RPMI8226 (cell line): ENCODE measurements around the gene OR6N2.

Source experiments
- DNase-seq: peaks from one replicate; pipeline ENCODE4 v3.0.0-alpha.2; 2015

OR6N2 gene

GRCh38 chr1:158752155-158752712 lies 28.8 kb downstream of the OR6N2 start:
- DNase-seq, result no peak

DNA sequence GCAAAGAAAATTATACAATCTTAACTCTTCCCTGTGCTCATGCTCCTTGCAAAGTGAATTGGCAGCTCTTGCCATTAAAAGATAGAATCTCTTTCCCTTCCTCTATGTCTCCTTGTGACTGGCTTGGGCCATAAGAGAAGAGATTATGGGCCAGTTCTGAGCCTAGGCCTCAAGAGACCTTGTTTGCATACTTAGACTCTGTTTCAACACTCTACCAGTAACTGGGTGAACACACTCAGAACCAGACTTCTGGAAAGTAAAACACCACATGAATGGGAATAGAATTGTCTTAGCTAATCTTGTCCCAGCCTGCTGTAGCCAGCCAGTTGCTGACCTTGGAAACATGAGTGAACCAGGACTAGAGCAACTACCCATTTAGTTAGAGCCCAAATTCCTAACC lies 45.2 kb downstream of the OR6N2 start:
- no peak for DNase-seq

DNA sequence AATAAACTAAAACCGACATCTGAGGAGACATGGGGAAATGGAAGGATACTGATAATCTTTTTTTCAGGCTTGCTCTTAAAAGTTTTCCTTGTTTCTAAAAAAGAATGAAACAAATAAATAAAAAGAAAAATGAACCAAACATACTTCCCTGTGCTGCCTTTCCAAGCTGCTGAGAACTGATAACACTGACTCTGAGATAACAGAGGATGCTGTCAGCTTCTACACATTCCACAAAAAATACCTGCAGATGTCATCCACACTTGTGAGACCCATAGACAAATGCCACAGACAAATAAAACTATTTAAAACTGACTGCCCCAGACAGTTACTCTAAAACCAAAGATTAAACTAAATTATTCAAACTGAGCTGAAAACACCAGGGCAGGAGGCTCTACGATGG lies 48.5 kb downstream of the OR6N2 start:
- DNase-seq, result no peak

DNA sequence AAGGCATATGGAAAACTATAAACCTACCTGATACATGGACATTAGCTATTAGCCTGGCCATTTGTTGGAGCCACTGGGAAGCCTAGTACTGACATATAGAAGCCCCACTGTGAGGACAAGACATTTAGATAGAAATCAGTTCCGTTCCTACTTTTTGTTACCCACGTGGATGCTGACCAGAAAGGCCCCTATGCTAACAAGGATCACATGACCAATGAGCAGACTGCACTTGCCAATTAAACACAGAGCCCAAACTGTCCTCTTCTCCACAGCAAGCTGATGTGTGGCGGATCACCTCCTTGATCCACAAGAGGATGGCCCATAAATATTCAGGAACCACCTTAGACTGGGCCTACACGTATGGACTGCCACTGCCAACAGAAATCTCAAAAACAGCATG lies 49.3 kb downstream of the OR6N2 start:
- DNase-seq, result no peak

- DNase-seq, result no peak
These were observed 50.6 kb downstream of the OR6N2 start for GRCh38 chr1:158730453-158730852.

GRCh38 chr1:158728510-158729225 lies 52.3 kb downstream of the OR6N2 start:
- DNase-seq, result no peak

DNA sequence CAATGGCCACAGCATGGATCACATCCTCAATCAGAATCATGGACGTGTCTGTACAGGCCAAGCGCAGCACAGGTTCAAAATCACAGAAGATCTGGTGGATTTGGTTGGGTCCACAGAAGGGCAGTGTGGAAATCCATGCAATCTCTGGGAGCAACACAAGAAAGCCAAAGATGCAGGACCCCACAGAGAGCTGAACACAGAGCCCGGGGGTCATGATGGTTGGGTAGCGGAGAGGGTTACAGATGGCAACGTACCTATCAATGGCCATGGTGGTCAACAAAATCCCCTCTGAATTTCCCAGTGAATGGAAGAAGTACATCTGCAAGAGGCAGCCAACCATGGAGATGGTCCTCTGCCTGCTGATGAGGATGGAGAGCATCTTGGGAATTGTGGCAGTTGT lies 56.6 kb downstream of the OR6N2 start:
- DNase-seq, result no peak
